Stimulated activated naive CD8-positive, alpha-beta T cell treated with anti-CD3 and anti-CD28 coated beads, Interleukin-15, Interleukin-2, amounts not matched to agents 100 ng/mL and 50 ng/mL, for 24 hours (primary cell): ENCODE data around the gene CAT.

ENCODE experiments used
- H3K27ac Mint-ChIP-seq: one replicate; pipeline ENCODE4 v1.8.0; 2021; ENCODE audit warnings: mild to moderate bottlenecking, mixed read lengths
- H3K27me3 Mint-ChIP-seq: one replicate; pipeline ENCODE4 v1.8.0; 2021; ENCODE audit warnings: mixed read lengths
- H3K36me3 Mint-ChIP-seq: one replicate; pipeline ENCODE4 v1.8.0; 2021; ENCODE audit warnings: low read depth, mixed read lengths
- H3K4me1 Mint-ChIP-seq: one replicate; pipeline ENCODE4 v1.8.0; 2021; ENCODE audit warnings: low read depth, mixed read lengths
- H3K4me3 Mint-ChIP-seq: one replicate; pipeline ENCODE4 v1.8.0; 2021; ENCODE audit warnings: mild to moderate bottlenecking, mixed read lengths
- H3K9me3 Mint-ChIP-seq: one replicate; pipeline ENCODE4 v1.8.0; 2021; ENCODE audit warnings: mixed read lengths

The CAT gene

GRCh38 chr11:34461215-34461614 lies 22.5 kb downstream of the CAT start:
- no peaks in the 10 kb centered on the region for H3K27me3 Mint-ChIP-seq
- H3K4me3 Mint-ChIP-seq, result no peak overlapping the region
- H3K4me1 Mint-ChIP-seq, result peaks cover 4% of the 10 kb centered on the region
- no peak overlapping the region for H3K27ac Mint-ChIP-seq
- H3K36me3 Mint-ChIP-seq, result peaks cover 69% of the 10 kb centered on the region
- peaks cover 3% of the 10 kb centered on the region for H3K9me3 Mint-ChIP-seq

GRCh38 chr11:34464591-34465051 lies 25.9 kb downstream of the CAT start:
- Mint-ChIP-seq H3K36me3 (peaks cover 69% of the 10 kb centered on the region), H3K9me3 (peaks cover 12% of the 10 kb centered on the region), H3K27ac (no peak overlapping the region)

GRCh38 chr11:34466802-34467488 lies 28.2 kb downstream of the CAT start:
- Mint-ChIP-seq H3K36me3 (peaks cover 71% of the 10 kb centered on the region), H3K4me1 (peaks cover 4% of the 10 kb centered on the region), H3K9me3 (peaks cover 12% of the 10 kb centered on the region), H3K27ac (no peak overlapping the region), H3K27me3 (no peaks in the 10 kb centered on the region), H3K4me3 (no peak overlapping the region)

More at GRCh38 chr11:34464591-34465051, 25.9 kb downstream of the CAT start:
- Mint-ChIP-seq H3K4me3 (no peak overlapping the region), H3K4me1 (peaks cover 4% of the 10 kb centered on the region), H3K27me3 (no peaks in the 10 kb centered on the region)

- Mint-ChIP-seq H3K9me3 (peaks cover 12% of the 10 kb centered on the region), H3K27ac (no peak overlapping the region), H3K4me1 (peaks cover 4% of the 10 kb centered on the region), H3K4me3 (no peak overlapping the region), H3K36me3 (peaks cover 72% of the 10 kb centered on the region), H3K27me3 (no peaks in the 10 kb centered on the region)
These were observed 29.6 kb downstream of the CAT start for GRCh38 chr11:34468209-34468841.

- Mint-ChIP-seq H3K36me3 (peaks cover 38% of the 10 kb centered on the region), H3K27ac (no peak overlapping the region), H3K27me3 (no peaks in the 10 kb centered on the region)
These were observed 35.0 kb downstream of the CAT start for GRCh38 chr11:34473603-34474169.

GRCh38 chr11:34475656-34476055 lies 36.9 kb downstream of the CAT start:
- Mint-ChIP-seq H3K27me3 (no peaks in the 10 kb centered on the region), H3K4me3 (no peak overlapping the region), H3K4me1 (no peaks in the 10 kb centered on the region), H3K36me3 (peaks cover 34% of the 10 kb centered on the region), H3K9me3 (no peaks in the 10 kb centered on the region), H3K27ac (no peak overlapping the region)

More at GRCh38 chr11:34473603-34474169, 35.0 kb downstream of the CAT start:
- no peak overlapping the region for H3K4me3 Mint-ChIP-seq
- H3K9me3 Mint-ChIP-seq, result no peaks in the 10 kb centered on the region
- H3K4me1 Mint-ChIP-seq, result no peaks in the 10 kb centered on the region

GRCh38 chr11:34476849-34477248 lies 38.1 kb downstream of the CAT start:
- H3K27ac Mint-ChIP-seq, result no peak overlapping the region
- no peaks in the 10 kb centered on the region for H3K9me3 Mint-ChIP-seq
- H3K4me3 Mint-ChIP-seq, result no peak overlapping the region
- no peaks in the 10 kb centered on the region for H3K4me1 Mint-ChIP-seq
- H3K36me3 Mint-ChIP-seq, result peaks cover 25% of the 10 kb centered on the region
- H3K27me3 Mint-ChIP-seq, result no peaks in the 10 kb centered on the region

GRCh38 chr11:34478845-34479663 lies 40.3 kb downstream of the CAT start:
- H3K27me3 Mint-ChIP-seq, result no peaks in the 10 kb centered on the region

GRCh38 chr11:34480314-34480713 lies 41.6 kb downstream of the CAT start:
- no peak overlapping the region for H3K27ac Mint-ChIP-seq
- no peaks in the 10 kb centered on the region for H3K9me3 Mint-ChIP-seq
- no peaks in the 10 kb centered on the region for H3K27me3 Mint-ChIP-seq
- no peak overlapping the region for H3K4me3 Mint-ChIP-seq
- H3K36me3 Mint-ChIP-seq, result no peaks in the 10 kb centered on the region
- H3K4me1 Mint-ChIP-seq, result no peaks in the 10 kb centered on the region

More at GRCh38 chr11:34478845-34479663, 40.3 kb downstream of the CAT start:
- Mint-ChIP-seq H3K4me1 (no peaks in the 10 kb centered on the region), H3K27ac (no peak overlapping the region), H3K36me3 (peaks cover 5% of the 10 kb centered on the region), H3K9me3 (no peaks in the 10 kb centered on the region), H3K4me3 (no peak overlapping the region)

GRCh38 chr11:34481307-34481706 lies 42.6 kb downstream of the CAT start:
- H3K27me3 Mint-ChIP-seq, result no peaks in the 10 kb centered on the region
- H3K36me3 Mint-ChIP-seq, result no peaks in the 10 kb centered on the region
- H3K4me3 Mint-ChIP-seq, result no peak overlapping the region
- H3K4me1 Mint-ChIP-seq, result no peaks in the 10 kb centered on the region
- no peak overlapping the region for H3K27ac Mint-ChIP-seq
- H3K9me3 Mint-ChIP-seq, result no peaks in the 10 kb centered on the region

GRCh38 chr11:34483106-34483874 lies 44.6 kb downstream of the CAT start:
- Mint-ChIP-seq H3K27ac (no peak overlapping the region), H3K27me3 (no peaks in the 10 kb centered on the region), H3K4me3 (no peak overlapping the region), H3K36me3 (no peaks in the 10 kb centered on the region), H3K9me3 (no peaks in the 10 kb centered on the region), H3K4me1 (no peaks in the 10 kb centered on the region)

GRCh38 chr11:34487430-34487829 lies 48.7 kb downstream of the CAT start:
- Mint-ChIP-seq H3K4me3 (no peak overlapping the region), H3K27me3 (no peaks in the 10 kb centered on the region), H3K9me3 (no peaks in the 10 kb centered on the region)

GRCh38 chr11:34488855-34489557 lies 50.3 kb downstream of the CAT start:
- H3K27ac Mint-ChIP-seq, result no peak overlapping the region
- H3K4me3 Mint-ChIP-seq, result no peak overlapping the region
- H3K27me3 Mint-ChIP-seq, result no peaks in the 10 kb centered on the region
- H3K36me3 Mint-ChIP-seq, result no peaks in the 10 kb centered on the region
- H3K4me1 Mint-ChIP-seq, result no peaks in the 10 kb centered on the region
- H3K9me3 Mint-ChIP-seq, result no peaks in the 10 kb centered on the region

More at GRCh38 chr11:34487430-34487829, 48.7 kb downstream of the CAT start:
- Mint-ChIP-seq H3K36me3 (no peaks in the 10 kb centered on the region), H3K27ac (no peak overlapping the region), H3K4me1 (no peaks in the 10 kb centered on the region)

GRCh38 chr11:34490304-34490703 lies 51.6 kb downstream of the CAT start:
- Mint-ChIP-seq H3K9me3 (no peaks in the 10 kb centered on the region), H3K4me1 (no peaks in the 10 kb centered on the region), H3K4me3 (no peak overlapping the region), H3K36me3 (no peaks in the 10 kb centered on the region), H3K27me3 (peaks cover 3% of the 10 kb centered on the region), H3K27ac (no peak overlapping the region)
